GM19397 (cell line): ENCODE measurements around the gene SUSD3.

Source experiments
- ATAC-seq: cut with Tn5 transposase; IDR thresholded peaks from one replicate; pipeline ENCODE4 v1.9.1; 2021; ENCODE audit warnings: mild to moderate bottlenecking, moderate library complexity; ENCODE audit not compliant: unreplicated experiment

The SUSD3 gene

DNA sequence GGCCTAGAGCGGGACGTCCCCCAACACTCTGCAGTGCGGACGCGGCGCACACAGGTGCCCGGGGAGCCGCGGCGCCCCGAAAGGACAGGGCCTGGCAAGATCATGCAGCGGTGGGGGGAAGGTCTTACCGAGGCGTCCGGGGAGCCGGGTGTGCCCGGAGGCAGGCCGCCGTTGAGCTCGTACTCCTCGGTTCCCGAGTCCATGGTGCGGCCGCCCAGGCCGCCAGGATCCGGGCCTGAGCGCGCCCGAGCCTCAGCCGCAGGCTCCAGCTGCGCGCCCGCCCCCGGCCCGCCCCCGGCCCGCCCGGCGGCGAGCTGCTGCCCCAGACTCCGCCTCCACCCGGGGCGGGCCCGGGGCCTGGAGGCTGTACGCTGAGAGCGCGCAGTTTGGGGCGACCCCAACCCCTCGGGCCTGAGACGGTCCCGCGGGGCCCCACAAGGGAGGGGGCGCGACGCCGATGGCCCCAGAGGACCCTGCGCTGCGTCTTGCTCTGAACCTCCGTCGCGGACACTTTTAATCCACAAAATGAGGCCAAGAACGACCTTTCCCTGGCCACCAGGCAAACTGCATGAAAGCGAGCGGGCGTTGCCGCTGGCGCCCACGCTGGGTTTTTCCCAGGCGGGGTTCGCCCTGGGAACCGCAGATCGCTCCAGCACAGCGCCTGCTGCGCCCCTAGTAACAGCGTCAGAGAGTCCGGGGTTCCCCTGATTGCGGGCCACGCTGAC, 75.7 kb downstream of the SUSD3 start, which contains the start of gene NINJ1:
Gene NINJ1 (minus strand): TSS at position 237 of the 725 bp plus-strand sequence. CDS start 34 bp downstream, at position 203.
- ATAC-seq: peak; percentile 82
